Measurements from ENCODE around the gene DDX54. TPM values are rescaled to one million over a fixed set of nuclear protein-coding genes. Genes with fewer than 3 reads are reported as not detected.

DDX54 gene
- total RNA-seq, 1 experiment from 2014 or later, result 83.0 TPM

DNA sequence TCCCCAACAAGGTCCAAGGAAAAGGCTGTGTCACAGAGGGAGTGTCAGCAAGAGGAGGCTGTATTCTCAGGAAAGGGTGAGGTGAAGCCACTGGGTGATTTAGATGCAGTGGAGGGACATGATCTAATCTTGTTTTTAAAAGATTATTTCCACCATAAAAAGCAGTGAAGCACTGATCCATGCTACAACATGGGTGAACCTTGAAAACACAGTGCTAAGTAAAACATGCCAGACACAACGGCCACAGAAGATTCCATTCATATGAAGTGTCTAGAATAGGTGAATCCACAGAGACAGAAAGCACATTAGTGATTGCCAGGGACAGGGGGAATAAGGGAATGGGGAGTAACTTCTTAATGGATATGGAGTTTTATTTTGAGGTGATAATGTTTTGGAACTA lies 13.0 kb upstream of the DDX54 start:
- no CpG with 5 or more reads among the region's 1 CpG for WGBS (ENCODE audit: extremely low coverage, insufficient read length, low lambda C conversion rate)
- Histone ChIP-seq H3K27ac (ENCODE audit: insufficient read length, low read depth, low read length) (no peak overlapping the region), H3K56ac (ENCODE audit: insufficient read length, low read depth, low read length) (no peak overlapping the region), H3K4me1 (ENCODE audit: insufficient read depth, low read length) (no peaks in the 10 kb centered on the region), H3K79me1 (ENCODE audit: insufficient read depth, low read depth, low read length, poor library complexity, severe bottlenecking) (no peaks in the 10 kb centered on the region), H2BK15ac (ENCODE audit: low read depth, low read length) (no peak overlapping the region), H3T11ph (ENCODE audit: low read length) (no peak overlapping the region), H4K91ac (ENCODE audit: insufficient read length, low read depth, low read length) (no peak overlapping the region), H3K9ac (ENCODE audit: extremely low read depth, insufficient read length, low read length) (no peak overlapping the region), H2BK120ac (ENCODE audit: low read depth, low read length, poor library complexity, severe bottlenecking) (no peak overlapping the region), H2BK12ac (ENCODE audit: insufficient read length, low read depth, low read length) (no peak overlapping the region), H2AK5ac (ENCODE audit: insufficient read length, low read length) (no peak overlapping the region), H3K4ac (ENCODE audit: low read depth, low read length) (no peak overlapping the region), H3K27me3 (ENCODE audit: insufficient read depth, low read length) (no peaks in the 10 kb centered on the region), H3K18ac (ENCODE audit: insufficient read length, low read depth, low read length) (no peak overlapping the region), H3K4me2 (ENCODE audit: insufficient read depth, insufficient read length, low read length) (no peak overlapping the region), H3K79me2 (ENCODE audit: insufficient read depth, low read length) (no peaks in the 10 kb centered on the region), H2BK20ac (ENCODE audit: low read depth, low read length, poor library complexity, severe bottlenecking) (no peak overlapping the region), H2BK5ac (ENCODE audit: insufficient read length, low read length) (no peak overlapping the region), H4K20me1 (ENCODE audit: control insufficient read depth, insufficient read depth, insufficient read length) (no peaks in the 10 kb centered on the region), H4K5ac (ENCODE audit: insufficient read length, low read depth, low read length) (no peak overlapping the region), H3K23ac (ENCODE audit: insufficient read length, low read depth, low read length) (no peak overlapping the region), H4K8ac (replicated peaks; ENCODE audit: insufficient read length, low read depth, low read length) (no peak overlapping the region), H3K23me2 (ENCODE audit: insufficient read length, low read depth, low read length, poor library complexity, severe bottlenecking) (no peaks in the 10 kb centered on the region), H2AFZ (ENCODE audit: low read length) (no peak overlapping the region), H3K14ac (ENCODE audit: insufficient read depth, low read length) (no peak overlapping the region), H3K9me3 (ENCODE audit: control insufficient read depth, low read depth, low read length) (no peaks in the 10 kb centered on the region)
- Mint-ChIP-seq H3K36me3 (ENCODE audit: insufficient read depth in 1 of 3, low read depth in 3 of 3) (peaks cover 0 to 5% (median 3%) of the 10 kb centered on the region in 3 experiments; a peak in 3 of 7 replicates), H3K4me1 (peaks cover 3 to 9% of the 10 kb centered on the region in 2 experiments; a peak in 3 of 4 replicates), H3K4me3 (no peak overlapping the region), H3K9me3 (no peaks in the 10 kb centered on the region), H3K27ac (no peak overlapping the region), H3K27me3 (ENCODE audit: low read depth) (no peaks in the 10 kb centered on the region)
- DNase-seq, result no peak
- TF ChIP-seq, protein P1, sequence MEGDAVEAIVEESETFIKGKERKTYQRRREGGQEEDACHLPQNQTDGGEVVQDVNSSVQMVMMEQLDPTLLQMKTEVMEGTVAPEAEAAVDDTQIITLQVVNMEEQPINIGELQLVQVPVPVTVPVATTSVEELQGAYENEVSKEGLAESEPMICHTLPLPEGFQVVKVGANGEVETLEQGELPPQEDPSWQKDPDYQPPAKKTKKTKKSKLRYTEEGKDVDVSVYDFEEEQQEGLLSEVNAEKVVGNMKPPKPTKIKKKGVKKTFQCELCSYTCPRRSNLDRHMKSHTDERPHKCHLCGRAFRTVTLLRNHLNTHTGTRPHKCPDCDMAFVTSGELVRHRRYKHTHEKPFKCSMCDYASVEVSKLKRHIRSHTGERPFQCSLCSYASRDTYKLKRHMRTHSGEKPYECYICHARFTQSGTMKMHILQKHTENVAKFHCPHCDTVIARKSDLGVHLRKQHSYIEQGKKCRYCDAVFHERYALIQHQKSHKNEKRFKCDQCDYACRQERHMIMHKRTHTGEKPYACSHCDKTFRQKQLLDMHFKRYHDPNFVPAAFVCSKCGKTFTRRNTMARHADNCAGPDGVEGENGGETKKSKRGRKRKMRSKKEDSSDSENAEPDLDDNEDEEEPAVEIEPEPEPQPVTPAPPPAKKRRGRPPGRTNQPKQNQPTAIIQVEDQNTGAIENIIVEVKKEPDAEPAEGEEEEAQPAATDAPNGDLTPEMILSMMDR (conservative IDR thresholded peaks at IDR 0.05), result no peak
